ENCODE data around the gene ABHD18. TPM values are rescaled to one million over a fixed set of nuclear protein-coding genes. Genes with fewer than 3 reads are reported as not detected.
"Not testable (repeated sequence)": the region's sequence is repeated elsewhere in the genome, so short reads cannot be mapped to it uniquely, and the experiment has no call there.

Gene ABHD18
- total RNA-seq, 2 donors from 2014 or later = 17.1 to 18.5 TPM

DNA sequence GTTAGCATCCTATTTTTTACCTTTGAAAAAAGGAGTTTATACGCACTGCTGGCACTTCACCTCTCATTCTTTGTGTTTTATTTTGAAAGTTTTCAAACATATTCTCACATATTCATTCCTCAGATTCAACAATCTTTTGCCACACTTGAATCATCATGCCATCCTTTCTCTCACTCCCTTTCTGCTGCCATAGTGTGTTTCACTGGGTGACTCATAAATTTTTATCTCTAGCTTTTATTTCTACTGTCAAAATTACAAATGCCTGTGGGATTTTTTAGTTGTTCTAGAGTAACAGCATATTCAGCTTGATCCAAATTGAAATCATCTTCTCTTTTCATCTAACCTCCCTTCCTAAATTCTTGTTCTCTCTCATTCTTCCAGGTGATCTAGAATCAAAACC, 28.2 kb upstream of the ABHD18 start:
- H3K27ac Mint-ChIP-seq = no peak overlapping the region
- no peak overlapping the region for H3K4me3 Mint-ChIP-seq
- Histone ChIP-seq H3K27ac (ENCODE audit: low read depth, low read length) (no peak overlapping the region), H3K36me3 (ENCODE audit: control insufficient read depth, insufficient read depth, low read length) (peaks cover 64% of the 10 kb centered on the region), H3K9me3 (ENCODE audit: control insufficient read depth, low read length) (no peaks in the 10 kb centered on the region), H3K4me3 (ENCODE audit: low read length) (no peak overlapping the region), H3K27me3 (ENCODE audit: control insufficient read depth, insufficient read depth, low read length, poor library complexity, severe bottlenecking) (no peaks in the 10 kb centered on the region), H3K9ac (ENCODE audit: extremely low read depth, low read length, poor library complexity, severe bottlenecking) (no peak overlapping the region), H3K4me1 (ENCODE audit: control insufficient read depth, insufficient read depth, low read length) (no peaks in the 10 kb centered on the region)
- H3K36me3 Mint-ChIP-seq (ENCODE audit: low read depth) = peaks cover 12% of the 10 kb centered on the region
- no peaks in the 10 kb centered on the region for H3K9me3 Mint-ChIP-seq
- TF ChIP-seq, protein P1, sequence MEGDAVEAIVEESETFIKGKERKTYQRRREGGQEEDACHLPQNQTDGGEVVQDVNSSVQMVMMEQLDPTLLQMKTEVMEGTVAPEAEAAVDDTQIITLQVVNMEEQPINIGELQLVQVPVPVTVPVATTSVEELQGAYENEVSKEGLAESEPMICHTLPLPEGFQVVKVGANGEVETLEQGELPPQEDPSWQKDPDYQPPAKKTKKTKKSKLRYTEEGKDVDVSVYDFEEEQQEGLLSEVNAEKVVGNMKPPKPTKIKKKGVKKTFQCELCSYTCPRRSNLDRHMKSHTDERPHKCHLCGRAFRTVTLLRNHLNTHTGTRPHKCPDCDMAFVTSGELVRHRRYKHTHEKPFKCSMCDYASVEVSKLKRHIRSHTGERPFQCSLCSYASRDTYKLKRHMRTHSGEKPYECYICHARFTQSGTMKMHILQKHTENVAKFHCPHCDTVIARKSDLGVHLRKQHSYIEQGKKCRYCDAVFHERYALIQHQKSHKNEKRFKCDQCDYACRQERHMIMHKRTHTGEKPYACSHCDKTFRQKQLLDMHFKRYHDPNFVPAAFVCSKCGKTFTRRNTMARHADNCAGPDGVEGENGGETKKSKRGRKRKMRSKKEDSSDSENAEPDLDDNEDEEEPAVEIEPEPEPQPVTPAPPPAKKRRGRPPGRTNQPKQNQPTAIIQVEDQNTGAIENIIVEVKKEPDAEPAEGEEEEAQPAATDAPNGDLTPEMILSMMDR (conservative IDR thresholded peaks at IDR 0.05) = no peak
- no peaks in the 10 kb centered on the region for H3K27me3 Mint-ChIP-seq (ENCODE audit: insufficient read depth)
- no peaks in the 10 kb centered on the region for H3K4me1 Mint-ChIP-seq
- 93 to 100% methylated on average over 1 of the region's 1 CpG for WGBS, 2 experiments (ENCODE audit: insufficient coverage in 1 of 2, insufficient read length in 1 of 2)
- DNase-seq = no peak

DNA sequence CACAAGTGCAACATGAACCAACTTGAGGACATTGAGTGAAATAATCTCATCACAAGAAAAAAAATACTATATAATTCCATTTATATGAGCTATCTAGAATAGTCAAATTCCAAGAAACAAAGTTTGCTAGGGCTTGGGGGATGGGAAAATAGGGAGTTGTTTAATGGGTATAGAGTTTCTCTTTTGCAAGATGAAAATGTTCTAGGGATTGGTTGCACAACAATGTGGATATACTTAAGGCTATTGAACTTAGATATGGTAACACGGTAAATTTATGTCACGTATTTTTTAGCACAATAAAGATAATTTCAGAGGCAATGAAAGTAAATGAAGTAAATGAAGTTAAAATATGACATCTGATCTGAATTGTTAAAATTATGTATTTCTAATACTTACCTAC, 8.1 kb upstream of the ABHD18 start:
- Histone ChIP-seq H3K27ac (ENCODE audit: low read depth, low read length) (no peak overlapping the region), H3K36me3 (ENCODE audit: control insufficient read depth, insufficient read depth, low read length) (peaks cover 62% of the 10 kb centered on the region), H3K9me3 (ENCODE audit: control insufficient read depth, low read length) (peaks cover 6% of the 10 kb centered on the region), H3K4me3 (ENCODE audit: low read length) (no peak overlapping the region), H3K27me3 (ENCODE audit: control insufficient read depth, insufficient read depth, low read length, poor library complexity, severe bottlenecking) (no peaks in the 10 kb centered on the region), H3K4me1 (ENCODE audit: control insufficient read depth, insufficient read depth, low read length) (no peaks in the 10 kb centered on the region), H3K9ac (ENCODE audit: extremely low read depth, low read length, poor library complexity, severe bottlenecking) (no peak overlapping the region)
- H3K4me3 Mint-ChIP-seq = no peak overlapping the region
- WGBS, 2 experiments (ENCODE audit: insufficient coverage in 1 of 2, insufficient read length in 1 of 2) = 98% methylated on average over 2 of the region's 2 CpGs; no CpG with 5 or more reads in 1 of the 2 experiments
- no peaks in the 10 kb centered on the region for H3K4me1 Mint-ChIP-seq
- H3K9me3 Mint-ChIP-seq = no peaks in the 10 kb centered on the region
- peaks cover 39% of the 10 kb centered on the region for H3K36me3 Mint-ChIP-seq (ENCODE audit: low read depth)
- H3K27me3 Mint-ChIP-seq (ENCODE audit: insufficient read depth) = no peaks in the 10 kb centered on the region
- H3K27ac Mint-ChIP-seq = no peak overlapping the region
- TF ChIP-seq, protein P1 (conservative IDR thresholded peaks at IDR 0.05) = no peak
- no peak for DNase-seq

DNA sequence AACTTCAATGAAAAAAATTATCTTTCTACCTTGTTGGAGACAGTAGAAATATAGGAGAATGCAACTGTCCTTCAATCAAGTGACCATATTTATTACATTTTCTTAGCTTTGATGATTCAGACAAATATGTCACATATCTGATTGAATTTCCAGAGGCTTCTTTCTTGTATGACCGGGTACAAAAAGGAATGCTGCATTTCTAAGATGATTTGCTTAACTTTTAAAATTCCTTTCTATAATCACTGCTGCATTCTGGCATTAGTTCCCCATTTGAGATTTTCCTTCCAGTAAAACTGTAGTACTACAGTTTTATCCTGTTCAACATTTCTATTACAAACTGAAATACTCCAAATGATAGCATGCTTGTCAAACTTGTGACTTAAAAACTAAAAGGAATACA, 5.4 kb upstream of the ABHD18 start:
- Histone ChIP-seq H3K4me3 (ENCODE audit: low read length) (no peak overlapping the region), H3K36me3 (ENCODE audit: control insufficient read depth, insufficient read depth, low read length) (peaks cover 55% of the 10 kb centered on the region), H3K27me3 (ENCODE audit: control insufficient read depth, insufficient read depth, low read length, poor library complexity, severe bottlenecking) (no peaks in the 10 kb centered on the region), H3K27ac (ENCODE audit: low read depth, low read length) (no peak overlapping the region), H3K4me1 (ENCODE audit: control insufficient read depth, insufficient read depth, low read length) (no peaks in the 10 kb centered on the region), H3K9me3 (ENCODE audit: control insufficient read depth, low read length) (peaks cover 21% of the 10 kb centered on the region), H3K9ac (ENCODE audit: extremely low read depth, low read length, poor library complexity, severe bottlenecking) (no peak overlapping the region)
- peaks cover 41% of the 10 kb centered on the region for H3K36me3 Mint-ChIP-seq (ENCODE audit: low read depth)
- H3K4me3 Mint-ChIP-seq = no peak overlapping the region
- WGBS, 2 experiments (ENCODE audit: insufficient coverage in 1 of 2, insufficient read length in 1 of 2) = 93 to 97% methylated on average over 1 of the region's 1 CpG
- TF ChIP-seq, protein P1 (conservative IDR thresholded peaks at IDR 0.05) = no peak
- no peaks in the 10 kb centered on the region for H3K27me3 Mint-ChIP-seq (ENCODE audit: insufficient read depth)
- no peaks in the 10 kb centered on the region for H3K4me1 Mint-ChIP-seq
- no peak for DNase-seq
- H3K9me3 Mint-ChIP-seq = peaks cover 7% of the 10 kb centered on the region
- H3K27ac Mint-ChIP-seq = no peak overlapping the region

DNA sequence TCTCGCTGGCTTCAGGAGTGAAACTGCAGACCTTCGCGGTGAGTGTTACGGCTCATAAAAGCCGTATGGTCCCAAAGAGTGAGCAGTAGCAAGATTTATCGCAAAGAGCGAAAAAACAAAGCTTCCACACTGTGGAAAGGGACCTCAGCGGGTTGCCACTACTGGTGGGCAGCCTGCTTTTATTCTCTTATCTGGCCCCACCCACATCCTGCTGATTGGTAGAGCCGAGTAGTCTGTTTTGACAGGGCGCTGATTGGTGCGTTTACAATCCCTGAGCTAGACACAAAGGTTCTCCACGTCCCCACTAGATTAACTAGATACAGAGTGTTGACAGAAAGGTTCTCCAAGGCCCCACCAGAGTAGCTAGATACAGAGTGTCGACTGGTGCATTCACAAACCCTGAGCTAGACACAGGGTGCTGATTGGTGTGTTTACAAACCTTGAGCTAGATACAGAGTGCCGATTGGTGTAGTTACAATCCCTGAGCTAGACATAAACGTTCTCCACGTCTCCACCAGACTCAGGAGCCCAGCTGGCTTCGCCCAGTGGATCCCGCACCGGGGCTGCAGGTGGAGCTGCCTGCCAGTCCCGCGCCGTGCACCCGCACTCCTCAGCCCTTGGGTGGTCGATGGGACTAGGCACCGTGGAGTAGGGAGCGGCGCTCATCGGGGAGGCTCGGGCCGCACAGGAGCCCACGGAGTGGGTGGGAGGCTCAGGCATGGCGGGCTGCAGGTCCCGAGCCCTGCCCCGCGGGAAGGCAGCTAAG, 1.4 kb upstream of the ABHD18 start:
- 43 to 96% methylated on average over 9 to 29 of the region's 35 CpGs for WGBS, 2 experiments (ENCODE audit: insufficient coverage in 1 of 2, insufficient read length in 1 of 2)
- not testable (repeated sequence) for H3K9ac ChIP-seq (ENCODE audit: extremely low read depth, low read length, poor library complexity, severe bottlenecking)

DNA sequence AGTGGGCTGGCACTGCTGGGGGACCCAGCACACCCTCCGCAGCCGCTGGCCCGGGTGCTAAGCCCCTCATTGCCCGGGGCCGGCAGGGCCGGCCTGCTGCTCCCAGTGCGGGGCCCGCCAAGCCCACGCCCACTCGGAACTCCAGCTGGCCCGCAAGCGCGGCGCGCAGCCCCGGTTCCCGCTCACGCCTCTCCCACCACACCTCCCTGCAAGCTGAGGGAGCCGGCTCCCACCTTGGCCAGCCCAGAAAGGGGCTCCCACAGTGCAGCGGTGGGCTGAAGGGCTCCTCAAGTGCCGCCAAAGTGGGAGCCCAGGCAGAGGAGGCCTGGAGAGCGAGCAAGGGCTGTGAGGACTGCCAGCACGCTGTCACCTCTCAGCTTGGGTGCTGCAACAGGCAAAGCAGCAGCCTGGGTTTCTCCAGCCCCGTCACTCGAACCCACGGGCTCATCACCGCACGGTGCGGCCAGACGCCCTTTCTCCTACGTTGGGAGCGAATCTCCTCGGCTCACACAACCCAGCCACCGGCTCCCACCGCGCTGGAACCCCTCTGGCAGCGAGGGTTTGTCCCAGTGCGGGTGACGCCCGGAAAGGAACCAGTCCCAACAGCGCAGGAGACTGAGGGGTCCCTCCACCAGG, 662 bp upstream of the ABHD18 start:
- H3K4me1 ChIP-seq (ENCODE audit: control insufficient read depth, insufficient read depth, low read length); H3K4me1 Mint-ChIP-seq; H3K27me3 Mint-ChIP-seq (ENCODE audit: insufficient read depth); H3K27me3 ChIP-seq (ENCODE audit: control insufficient read depth, insufficient read depth, low read length, poor library complexity, severe bottlenecking); DNase-seq; H3K9me3 Mint-ChIP-seq: not testable (repeated sequence)
- Histone ChIP-seq H3K4me3 (ENCODE audit: low read length) (peak overlapping the region; percentile 98), H3K36me3 (ENCODE audit: control insufficient read depth, insufficient read depth, low read length) (peaks cover 26% of the 10 kb centered on the region), H3K27ac (ENCODE audit: low read depth, low read length) (peak overlapping the region; percentile 68), H3K9ac (ENCODE audit: extremely low read depth, low read length, poor library complexity, severe bottlenecking) (peak overlapping the region; percentile 93), H3K9me3 (ENCODE audit: control insufficient read depth, low read length) (peaks cover 21% of the 10 kb centered on the region)
- Mint-ChIP-seq H3K4me3 (peak overlapping the region; percentile 96), H3K27ac (peak overlapping the region; percentile 98), H3K36me3 (ENCODE audit: low read depth) (peaks cover 27% of the 10 kb centered on the region)
- 0% methylated on average over 10 to 41 of the region's 41 CpGs for WGBS, 2 experiments (ENCODE audit: insufficient coverage in 1 of 2, insufficient read length in 1 of 2)

More for the DNA sequence above, 1.4 kb upstream of the ABHD18 start:
- not testable (repeated sequence) for H3K9me3 Mint-ChIP-seq; H3K4me1 ChIP-seq (ENCODE audit: control insufficient read depth, insufficient read depth, low read length); H3K4me1 Mint-ChIP-seq; H3K27ac ChIP-seq (ENCODE audit: low read depth, low read length); H3K27me3 Mint-ChIP-seq (ENCODE audit: insufficient read depth); H3K27me3 ChIP-seq (ENCODE audit: control insufficient read depth, insufficient read depth, low read length, poor library complexity, severe bottlenecking)
- peak overlapping the region; percentile 98 for H3K4me3 ChIP-seq (ENCODE audit: low read length)
- H3K36me3 Mint-ChIP-seq (ENCODE audit: low read depth) = peaks cover 29% of the 10 kb centered on the region
- DNase-seq = peak; percentile 46
- H3K27ac Mint-ChIP-seq = peak overlapping the region; percentile 55
- H3K4me3 Mint-ChIP-seq = peak overlapping the region; percentile 96
- peaks cover 21% of the 10 kb centered on the region for H3K9me3 ChIP-seq (ENCODE audit: control insufficient read depth, low read length)
- peaks cover 30% of the 10 kb centered on the region for H3K36me3 ChIP-seq (ENCODE audit: control insufficient read depth, insufficient read depth, low read length)
